HG03175 (cell line): ENCODE data around the gene PFDN6.

ENCODE experiments used
- ATAC-seq: cut with Tn5 transposase; IDR thresholded peaks from one replicate; pipeline ENCODE4 v1.9.1; 2021; ENCODE audit warnings: mild to moderate bottlenecking, moderate library complexity; ENCODE audit not compliant: unreplicated experiment

The PFDN6 gene

DNA sequence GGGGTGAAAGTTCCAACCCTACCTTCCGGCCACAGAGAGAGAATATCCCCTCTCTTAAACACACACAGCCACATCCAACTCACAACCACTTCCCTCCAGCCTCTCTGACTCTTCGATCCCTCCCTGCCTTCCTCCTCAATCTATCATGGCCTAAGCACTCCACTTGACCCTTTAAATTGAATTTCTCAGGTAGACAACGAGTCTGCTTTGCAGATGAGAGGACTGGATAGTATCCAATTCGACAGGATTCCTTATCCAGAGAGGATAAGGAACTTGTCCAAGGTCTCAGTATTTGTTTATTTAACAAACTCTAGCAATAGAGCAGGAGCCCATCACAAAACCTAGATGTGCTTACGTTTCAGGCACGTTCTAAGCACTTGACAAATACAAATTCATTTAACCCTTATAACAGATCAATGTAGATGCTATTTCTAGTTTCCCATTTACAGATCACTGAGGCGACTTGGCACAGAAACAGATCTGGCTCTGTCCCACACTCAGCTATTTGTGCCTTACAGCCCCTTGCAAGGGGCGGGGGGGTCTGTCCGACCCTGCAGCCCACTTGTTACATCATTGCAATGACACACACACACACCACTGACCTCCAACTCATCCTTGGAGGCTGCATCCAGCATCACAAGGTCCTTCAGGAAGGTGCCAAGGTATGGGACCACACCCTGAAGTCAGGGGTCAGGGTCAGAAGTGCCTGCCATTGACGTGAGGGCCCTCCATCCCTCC lies 4.9 kb downstream of the PFDN6 start:
- ATAC-seq, result no peak

DNA sequence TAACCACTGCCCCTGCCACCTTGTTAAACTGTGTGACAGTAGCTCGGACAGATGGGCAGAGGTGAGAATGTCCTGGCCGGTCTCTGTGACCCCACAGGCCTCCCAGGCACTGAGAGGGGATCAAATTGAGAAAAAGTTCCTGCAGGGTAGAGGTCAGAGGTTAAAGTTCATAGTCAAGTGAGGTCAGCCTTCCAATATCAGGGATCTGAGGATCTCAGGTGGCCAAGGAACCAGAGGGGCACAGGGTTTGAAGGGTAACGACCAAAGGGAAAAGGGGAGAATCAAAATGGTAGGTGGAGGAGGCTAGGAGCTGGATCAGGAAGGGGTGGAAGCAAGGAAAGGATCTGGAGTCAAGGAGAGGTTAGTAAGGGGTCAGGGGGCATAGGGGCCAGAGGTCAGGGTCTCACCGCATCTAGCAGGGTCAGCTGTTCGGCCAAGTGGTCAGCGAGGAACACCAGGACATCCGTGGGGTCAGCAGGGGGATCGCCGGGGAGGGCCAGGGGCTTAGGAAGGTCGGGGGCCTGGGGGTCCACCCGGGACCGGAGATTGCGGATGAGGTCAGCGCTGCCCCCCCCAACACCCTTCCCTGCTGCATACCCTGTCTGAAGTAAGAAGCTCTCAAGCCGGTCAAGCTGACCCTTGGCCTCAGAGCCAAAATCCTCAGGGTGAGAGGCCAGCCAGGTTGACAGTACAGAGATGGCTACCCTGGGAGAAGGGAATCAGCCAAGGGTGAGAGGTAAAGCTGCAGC lies 6.4 kb downstream of the PFDN6 start:
- ATAC-seq, result no peak

DNA sequence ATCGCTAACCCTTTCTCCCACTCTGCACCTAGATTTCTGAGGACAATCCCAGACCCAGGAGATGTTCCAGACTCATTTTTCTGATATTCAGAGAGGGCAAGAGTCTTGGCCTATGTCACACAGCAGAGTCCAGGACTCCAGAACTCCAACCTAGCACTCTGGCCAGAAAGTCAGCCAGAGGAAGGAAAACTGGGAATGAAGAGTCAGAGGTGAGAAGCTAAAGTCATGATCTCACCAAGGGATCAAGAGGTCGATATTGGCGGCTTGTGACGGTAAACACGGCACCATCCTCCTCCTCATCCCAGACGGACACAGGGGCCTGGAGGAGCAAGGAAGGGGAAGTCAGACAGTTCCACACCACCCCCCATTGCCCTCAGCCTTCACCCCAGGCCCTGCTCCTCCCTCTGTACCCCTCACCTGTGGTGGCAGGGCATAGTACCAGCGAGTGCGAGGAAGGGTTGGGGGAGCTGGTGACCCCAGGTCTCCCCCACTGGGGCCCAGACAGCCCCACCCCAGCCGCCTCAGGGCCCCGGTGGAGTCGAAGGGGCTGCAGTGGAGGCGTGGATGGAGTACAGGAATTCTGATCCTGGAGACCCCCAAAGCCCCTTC lies 7.5 kb downstream of the PFDN6 start:
- ATAC-seq, result no peak

DNA sequence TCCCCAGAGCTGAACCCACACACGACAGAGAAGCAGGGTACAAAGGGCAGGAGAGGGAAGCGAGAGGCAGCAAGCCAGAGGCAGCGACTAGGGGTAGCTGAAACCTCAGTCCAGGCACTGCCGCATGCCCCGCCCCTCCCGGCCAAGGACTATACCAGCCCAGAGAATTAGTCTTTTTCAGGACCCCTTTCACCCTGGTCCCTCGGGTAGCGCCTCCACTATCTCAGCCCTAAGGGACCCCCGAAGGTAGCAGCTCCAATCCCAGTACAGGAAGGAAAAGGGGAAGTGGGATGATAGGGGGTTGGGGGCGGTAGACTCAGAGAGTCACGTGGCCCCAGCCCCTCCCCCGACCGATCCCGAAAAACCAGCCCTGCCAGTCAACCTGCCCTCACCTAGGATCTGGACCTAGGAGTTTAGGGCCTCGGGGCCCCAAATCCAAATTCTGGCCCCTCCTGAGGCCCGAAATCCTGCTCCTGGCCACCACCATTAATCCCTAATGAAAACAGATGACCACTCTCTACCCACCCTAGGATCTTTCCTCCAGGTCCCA lies 8.1 kb downstream of the PFDN6 start:
- ATAC-seq, result no peak

DNA sequence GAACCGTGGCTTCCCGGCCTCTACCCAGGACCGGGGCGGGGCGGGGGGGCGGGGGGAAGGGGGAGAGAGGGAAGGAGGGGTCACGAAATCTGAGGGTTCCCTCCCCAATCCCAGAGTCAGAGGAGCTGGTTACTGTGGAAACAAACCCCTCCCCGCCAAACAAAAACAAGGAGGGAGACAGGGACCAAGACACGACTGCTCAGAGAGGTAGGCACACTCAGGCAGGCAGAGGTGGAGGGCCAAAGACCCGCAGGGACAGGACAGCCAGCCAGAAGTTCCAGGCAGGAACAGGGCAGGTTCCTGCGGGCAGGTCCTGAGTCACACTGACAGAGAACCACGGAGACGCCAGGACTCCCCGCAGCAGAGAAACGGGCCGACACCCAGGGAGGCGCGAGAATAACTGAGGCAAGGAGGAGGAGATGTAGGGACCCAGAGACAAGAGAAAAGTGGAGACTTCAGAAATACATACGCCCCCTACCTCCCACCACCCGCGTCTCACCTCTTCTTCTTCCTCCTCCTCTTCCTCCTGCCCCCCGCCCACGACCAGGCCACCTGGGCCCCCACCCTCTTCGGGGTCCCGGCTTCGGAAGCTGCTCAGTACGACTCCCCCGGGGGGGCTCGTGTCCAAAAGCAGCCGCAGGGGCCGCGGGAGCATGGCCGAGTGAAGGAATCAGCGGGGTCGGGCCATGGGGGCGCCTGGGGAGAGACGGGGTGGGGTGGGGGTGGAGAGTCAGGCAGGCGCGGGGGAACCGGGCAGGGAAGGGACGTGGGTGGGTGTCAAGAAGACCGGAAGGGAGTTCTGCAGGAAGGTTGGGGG lies 8.8 kb downstream of the PFDN6 start:
- ATAC-seq, result no peak

DNA sequence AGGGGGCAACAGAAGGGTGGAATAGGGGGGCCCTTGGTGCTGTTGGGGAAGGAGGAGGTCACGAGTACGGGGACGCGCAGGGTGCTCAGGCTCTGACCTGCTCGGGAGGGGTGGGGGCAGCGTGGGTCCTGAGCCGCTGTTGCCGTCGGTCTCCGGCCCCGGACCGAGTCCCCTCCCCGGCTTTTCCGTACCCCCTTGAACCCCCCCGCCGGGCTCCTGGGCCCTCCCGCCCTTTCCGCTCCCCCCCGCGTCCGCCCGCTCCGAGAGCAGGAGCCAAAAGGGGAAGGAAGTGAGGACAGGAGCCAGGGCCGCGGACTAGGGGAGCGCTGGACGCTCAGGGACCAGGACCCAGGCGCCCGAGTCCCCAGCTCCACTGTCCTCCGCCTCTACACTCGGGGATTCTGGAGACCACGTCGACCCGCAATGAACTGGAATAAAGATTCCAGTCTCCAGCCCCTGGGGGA lies 9.4 kb downstream of the PFDN6 start, which contains the start of gene RGL2:
RGL2 (minus strand) TSS at position 170 of the 464 bp plus-strand sequence. CDS start 332 bp downstream, outside the sequence.
- peak; percentile 28 for ATAC-seq

DNA sequence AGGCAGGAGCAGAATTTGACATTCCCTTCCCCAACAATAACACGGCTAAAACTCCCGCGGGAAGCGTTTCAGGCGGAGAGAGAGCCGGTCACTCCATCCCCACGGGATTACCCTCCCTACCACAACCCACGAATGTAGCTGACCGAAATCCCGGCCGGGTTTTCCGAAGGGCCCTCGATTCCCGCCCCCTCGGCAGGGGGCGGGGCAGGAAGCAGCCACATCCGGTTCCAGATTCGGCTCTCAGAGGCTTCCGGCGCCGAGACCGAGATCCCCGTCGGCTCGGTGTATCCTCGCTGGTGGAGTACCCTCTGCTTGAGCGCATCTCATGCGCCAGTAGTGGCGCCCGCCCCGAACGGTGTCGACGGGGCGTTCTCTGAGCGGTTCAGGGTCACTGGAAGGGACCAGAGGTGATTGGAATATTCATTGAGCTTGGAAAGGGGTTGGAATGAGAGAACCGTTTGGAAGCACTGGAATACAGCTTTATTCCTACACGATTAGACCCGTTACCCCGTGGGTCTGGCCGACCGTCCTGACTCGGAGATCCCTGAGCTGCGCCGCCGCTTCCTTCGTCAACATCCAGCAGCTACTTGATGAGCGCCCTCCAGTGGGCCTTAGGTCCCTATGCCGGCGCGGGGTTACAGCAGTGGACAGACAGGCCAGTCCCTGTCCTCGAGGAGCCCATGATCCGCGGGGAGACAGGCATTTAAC lies 10.0 kb downstream of the PFDN6 start:
- peak; percentile 79 for ATAC-seq

DNA sequence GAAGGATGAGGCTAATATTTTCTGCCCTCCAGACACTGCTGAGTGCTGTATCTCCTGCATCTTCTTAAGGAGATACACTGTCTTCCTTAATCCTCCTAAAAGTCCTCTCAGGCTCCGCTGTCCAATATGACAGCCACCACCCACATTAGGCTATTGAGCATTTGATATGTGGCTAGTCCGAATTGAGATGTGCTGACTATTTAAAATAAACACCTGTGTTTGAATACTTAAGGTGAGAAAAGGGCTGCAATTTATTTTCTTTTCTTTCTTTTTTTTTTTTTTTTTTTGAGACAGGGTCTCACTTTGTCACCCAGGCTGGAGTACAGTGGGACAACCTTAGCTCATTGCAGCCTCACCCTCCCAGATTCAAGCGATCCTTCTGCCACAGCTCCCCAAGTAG lies 12.5 kb downstream of the PFDN6 start:
- ATAC-seq, result no peak

DNA sequence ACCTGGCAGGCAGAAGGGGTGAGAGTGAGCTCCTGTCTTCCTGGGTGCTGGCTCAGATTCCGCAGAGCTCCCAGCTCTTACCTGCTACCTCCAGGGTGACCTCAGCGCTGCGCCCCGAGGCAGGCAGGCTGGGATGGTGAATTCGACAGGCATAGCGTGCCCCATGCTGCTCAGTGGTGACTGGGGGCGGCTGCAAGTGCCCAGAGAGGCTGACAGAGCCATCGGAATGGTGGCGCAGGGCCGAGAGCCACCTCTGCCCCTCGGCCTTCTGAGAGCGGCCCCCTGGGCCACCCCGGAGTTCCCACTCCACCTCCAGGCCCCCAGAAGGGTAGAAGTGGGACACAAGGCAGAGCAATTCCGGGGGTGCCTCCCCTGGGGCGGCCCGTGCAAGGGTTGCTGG lies 14.8 kb downstream of the PFDN6 start:
- no peak for ATAC-seq

DNA sequence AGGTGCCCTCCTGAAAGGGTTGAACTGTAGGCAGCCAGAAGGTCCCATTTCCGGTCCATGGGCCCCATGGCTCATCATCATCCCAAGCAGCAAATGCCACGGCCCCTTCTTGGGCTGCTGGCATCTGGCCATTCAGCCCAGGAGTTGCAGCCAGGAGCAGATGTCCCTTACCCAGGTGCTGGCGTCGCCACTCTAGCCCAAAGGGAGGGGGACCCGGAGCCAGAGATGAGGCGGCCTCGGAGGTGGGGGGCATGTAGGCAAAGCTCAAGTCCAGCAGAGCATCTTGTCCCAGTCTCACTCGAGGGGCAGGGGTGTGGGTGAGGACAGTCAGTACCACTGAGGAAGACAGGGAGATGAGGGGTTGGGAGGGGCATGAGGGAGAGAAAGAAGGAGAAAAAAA lies 15.7 kb downstream of the PFDN6 start:
- ATAC-seq, result no peak

DNA sequence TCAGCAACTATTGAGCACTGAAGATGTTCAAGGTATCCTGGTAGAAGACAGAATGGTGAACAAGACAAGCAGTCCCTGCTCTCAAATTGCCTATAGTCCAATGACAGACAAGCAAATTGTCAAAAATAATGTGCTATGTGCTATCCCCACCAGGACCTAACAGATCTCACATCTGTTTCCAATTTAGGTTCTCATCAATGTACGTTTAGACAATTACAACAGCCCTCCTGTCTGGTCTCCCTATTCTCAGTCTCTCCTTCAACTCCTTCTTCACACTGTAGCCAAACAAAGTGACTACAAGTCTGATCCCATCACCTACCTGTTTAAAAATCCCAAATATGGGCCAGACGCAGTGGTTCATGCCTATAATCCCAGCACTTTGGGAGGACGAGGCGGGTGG lies 17.0 kb downstream of the PFDN6 start:
- no peak for ATAC-seq

DNA sequence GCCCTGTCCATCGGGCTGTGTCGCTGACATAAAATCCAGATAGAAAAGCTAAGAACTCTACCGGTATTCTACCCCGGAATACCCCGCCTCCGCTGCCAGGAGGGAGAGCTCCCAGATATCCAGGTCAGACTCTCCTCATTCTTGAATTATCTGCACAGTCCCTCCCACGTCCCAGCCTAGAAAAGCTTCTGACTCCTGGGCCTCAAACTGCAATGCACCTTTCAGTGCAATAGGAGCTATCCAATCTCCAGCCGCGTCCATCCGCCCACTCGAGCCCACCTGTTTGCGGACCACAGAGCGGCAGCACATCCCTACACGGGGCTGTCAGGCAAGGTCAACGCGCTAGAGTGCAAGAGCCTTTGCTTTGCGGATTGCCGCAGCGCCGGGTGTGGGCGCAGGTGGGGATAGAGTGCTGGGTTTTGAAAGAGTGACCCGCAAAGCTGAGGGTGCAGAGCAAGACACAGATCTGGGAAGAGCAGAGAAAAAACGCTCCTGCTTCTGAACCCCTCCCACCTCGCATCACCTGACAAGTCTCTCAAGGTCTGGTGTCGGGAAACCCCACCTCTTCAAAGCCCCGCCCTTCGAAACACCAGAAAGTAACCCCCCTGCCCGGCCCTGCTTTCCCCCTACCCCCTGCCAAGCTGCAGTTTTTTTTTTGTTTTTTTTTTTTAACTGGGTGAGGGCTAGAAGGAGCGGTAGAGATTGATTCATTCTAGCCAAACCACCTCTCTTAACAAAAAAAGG lies 23.1 kb downstream of the PFDN6 start:
- ATAC-seq, result peak; percentile 31

DNA sequence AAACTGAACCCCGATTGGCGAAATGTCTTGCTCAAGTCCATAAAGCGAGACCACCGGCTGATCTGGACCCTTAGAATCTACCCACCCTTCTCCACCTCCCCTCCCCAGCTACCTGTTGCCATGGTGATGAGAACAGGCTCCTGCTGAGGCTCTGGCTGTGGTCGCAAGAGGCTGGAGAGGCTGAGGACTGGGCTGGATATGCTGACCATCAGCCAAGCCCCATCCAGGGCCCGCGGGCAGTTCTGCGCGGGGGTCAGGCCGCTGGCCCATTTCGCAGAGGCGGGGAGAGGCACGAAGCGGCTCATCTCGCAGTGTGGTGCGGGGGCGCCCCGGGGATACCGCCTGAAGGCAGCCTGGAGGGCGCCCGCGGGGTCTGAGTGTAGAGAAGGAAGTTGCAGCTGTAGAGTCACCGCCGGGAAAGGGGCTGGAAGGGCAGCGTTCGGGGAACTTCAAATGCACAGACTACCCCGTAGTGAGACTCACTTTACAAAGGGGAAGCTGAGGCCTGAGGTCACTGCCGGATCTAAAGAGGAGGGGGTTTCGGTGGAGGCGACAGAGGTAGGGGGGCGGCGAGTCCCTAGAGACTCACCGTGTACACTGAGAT lies 23.8 kb downstream of the PFDN6 start:
- no peak for ATAC-seq

DNA sequence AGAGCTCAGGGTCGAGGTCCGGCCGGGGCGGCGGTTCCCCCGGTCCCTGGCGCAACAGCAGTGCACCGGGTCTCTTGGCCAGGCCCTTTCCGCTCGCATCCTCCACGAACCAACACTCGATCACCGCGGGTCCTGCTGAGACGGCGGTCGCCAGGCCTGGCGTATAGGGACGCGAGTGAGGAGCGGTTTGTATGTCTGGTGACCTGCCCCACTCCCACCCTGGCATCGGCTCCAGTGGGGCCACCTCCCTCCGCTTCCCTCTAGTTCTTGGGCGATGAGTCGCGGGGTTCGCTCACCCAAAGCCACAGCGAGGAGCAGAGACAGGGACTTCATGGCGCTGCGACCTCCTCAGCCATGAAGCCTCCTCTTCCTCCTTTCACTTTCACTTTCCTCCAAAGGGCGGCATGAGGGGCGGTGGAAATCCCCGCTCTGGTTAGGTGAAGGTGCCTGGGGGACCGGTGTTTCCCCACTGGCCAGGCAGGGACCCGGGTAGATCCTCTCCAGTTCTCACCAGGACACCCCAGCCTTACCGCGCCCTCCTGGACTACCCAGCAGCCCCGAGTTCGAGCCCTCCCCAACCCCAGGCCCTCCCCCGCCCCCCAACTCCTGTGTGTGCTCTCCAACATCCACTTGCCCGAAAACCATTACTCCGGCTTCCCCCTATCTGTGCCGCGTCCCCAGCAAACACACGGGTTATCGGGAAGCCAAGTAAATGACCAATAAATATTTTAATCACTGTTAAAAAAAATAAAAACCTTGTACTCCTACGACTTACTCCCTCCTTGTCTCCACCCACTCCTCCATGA lies 24.5 kb downstream of the PFDN6 start, which contains the start of gene TAPBP:
TAPBP (minus strand) TSS at position 370 of the 806 bp plus-strand sequence; CDS start at position 333, 37 bp downstream.
- ATAC-seq, result peak; percentile 31

DNA sequence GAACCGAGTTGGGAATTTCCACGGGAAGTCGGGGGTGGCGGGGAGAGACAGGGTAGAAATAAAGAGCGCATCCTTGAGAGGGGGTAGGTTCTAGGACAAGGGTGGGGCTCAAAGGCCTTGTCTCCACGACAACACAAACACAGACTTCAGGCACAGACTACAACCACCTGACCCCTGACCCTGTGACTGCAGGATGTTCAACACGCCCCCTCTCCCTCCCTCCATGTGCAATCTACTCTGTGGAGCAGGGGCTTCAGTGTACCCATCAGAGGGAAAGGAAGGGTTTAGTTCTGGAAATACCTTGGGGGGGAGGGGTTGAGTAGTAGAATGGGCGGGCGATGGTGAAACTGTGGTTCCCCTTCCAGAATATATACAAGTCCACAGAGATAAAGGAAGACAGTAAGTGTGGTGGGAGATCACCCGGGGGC lies 25.1 kb downstream of the PFDN6 start:
- ATAC-seq, result peak; percentile 25

DNA sequence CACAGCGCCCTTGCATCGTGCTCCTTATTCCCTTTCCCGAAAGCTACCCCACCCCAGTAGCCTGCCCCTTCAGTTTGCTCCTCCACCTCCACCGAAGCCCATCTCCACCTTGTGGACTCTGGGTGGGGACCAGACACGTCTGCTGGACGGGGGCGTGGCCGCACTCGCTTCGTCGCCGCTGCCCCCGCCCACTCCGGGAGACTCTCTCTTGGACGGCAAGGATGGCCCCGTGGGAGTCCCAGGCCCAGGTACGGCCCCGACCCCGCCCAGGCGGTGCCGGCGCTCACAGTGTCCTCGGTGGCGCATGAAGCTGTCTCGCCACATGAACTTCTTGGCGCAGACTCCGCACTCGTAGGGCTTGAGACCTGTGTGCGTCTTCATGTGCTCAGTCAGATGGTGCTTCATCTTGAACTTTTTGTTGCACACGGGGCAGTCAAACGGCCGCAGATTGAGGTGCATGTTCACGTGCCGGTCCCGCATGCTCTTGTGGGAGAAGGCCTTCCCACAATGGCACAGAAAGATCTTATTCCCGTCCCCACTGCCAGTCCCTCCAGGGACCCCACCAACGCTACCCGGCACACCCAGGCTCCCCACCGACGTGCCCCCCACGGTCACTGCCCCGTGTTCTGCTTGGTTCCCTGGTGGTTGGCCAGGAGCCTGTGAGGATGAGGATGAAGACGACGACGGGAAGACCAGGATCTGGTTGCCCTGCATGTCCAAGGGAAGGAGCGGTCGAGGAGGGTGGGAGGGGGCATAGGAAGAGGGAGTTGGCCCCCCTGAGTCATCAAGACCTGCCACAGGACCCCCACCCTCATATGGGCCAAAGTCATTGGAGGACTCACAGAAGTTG lies 25.8 kb downstream of the PFDN6 start:
- no peak for ATAC-seq
